Stomach (tissue), 4 donors: ENCODE results near the gene TMEM178B.

Source experiments
- EP300 ChIP-seq: sonication (generic); formaldehyde crosslinking; IDR thresholded peaks from one replicate; pipeline ENCODE4 v1.6.1; 2017; ENCODE audit warnings: antibody characterized with exemption
- POLR2A ChIP-seq, 4 donors: fragments of 450-650 bp; IDR thresholded peaks; one replicate each; pipeline ENCODE4 v1.6.1; 2016; ENCODE audit warnings: antibody characterized with exemption in 4 of 4, control low read depth in 2 of 4, mild to moderate bottlenecking in 1 of 4, moderate library complexity in 1 of 4
- POLR2AphosphoS5 ChIP-seq, 3 donors: sonication (generic); formaldehyde crosslinking; IDR thresholded peaks; one replicate each; pipeline ENCODE4 v1.6.1; 2016; ENCODE audit warnings: antibody characterized with exemption in 3 of 3
- TF ChIP-seq, protein P1 (sequence below), 7 experiments: fragments of 450-650 bp in 4 of 7; fragments of 200-600 bp in 3 of 7; sonication (generic) in 3 of 7; IDR thresholded peaks; one replicate each; pipeline ENCODE4 v1.5.1; 2016 to 2019; ENCODE audit warnings: antibody characterized with exemption in 7 of 7, control low read depth in 2 of 7, mild to moderate bottlenecking in 1 of 7

DNA sequence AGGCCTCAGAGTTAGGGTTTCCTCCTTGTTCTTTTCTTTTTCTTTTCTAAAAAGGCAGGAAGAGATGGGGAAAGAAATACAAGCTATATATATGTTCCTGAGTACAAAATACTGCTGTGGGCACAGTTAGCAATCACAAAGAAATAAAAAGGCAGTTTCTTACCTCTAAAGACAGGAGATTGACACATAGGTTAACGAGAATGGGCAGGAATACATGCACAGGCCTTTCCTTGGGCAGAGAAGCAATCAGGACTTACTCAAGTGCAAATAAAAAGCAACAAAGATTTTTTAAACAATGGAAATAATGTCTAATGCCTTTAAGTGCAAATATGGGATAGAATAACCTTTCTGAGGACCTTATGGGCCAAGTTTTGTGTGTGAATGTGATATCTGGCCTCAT lies 357.8 kb downstream of the TMEM178B start:
- TF ChIP-seq POLR2AphosphoS5 (IDR thresholded peaks at IDR 0.05) (no peak), POLR2A (IDR thresholded peaks at IDR 0.05) (no peak), EP300 (no peak)
- TF ChIP-seq, protein P1, sequence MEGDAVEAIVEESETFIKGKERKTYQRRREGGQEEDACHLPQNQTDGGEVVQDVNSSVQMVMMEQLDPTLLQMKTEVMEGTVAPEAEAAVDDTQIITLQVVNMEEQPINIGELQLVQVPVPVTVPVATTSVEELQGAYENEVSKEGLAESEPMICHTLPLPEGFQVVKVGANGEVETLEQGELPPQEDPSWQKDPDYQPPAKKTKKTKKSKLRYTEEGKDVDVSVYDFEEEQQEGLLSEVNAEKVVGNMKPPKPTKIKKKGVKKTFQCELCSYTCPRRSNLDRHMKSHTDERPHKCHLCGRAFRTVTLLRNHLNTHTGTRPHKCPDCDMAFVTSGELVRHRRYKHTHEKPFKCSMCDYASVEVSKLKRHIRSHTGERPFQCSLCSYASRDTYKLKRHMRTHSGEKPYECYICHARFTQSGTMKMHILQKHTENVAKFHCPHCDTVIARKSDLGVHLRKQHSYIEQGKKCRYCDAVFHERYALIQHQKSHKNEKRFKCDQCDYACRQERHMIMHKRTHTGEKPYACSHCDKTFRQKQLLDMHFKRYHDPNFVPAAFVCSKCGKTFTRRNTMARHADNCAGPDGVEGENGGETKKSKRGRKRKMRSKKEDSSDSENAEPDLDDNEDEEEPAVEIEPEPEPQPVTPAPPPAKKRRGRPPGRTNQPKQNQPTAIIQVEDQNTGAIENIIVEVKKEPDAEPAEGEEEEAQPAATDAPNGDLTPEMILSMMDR (IDR thresholded peaks at IDR 0.05), result no peak
